Large intestine (tissue), 3 donors: ENCODE data around the gene LHX1. TPM values are rescaled to one million over a fixed set of nuclear protein-coding genes. Genes with fewer than 3 reads are reported as not detected.

Experiments used
- DNase-seq, 2 donors: peaks; one replicate each; pipeline versions ENCODE4 v3.0.0 to v3.0.0-alpha.2; 2013
- H3K27ac ChIP-seq: one replicate; pipeline ENCODE4 v1.5.1; 2013; ENCODE audit warnings: low read length
- H3K27me3 ChIP-seq: 2 replicates; pipeline ENCODE4 v1.6.1; 2013; ENCODE audit warnings: low read length; ENCODE audit not compliant: control insufficient read depth, insufficient read depth
- H3K36me3 ChIP-seq: 2 replicates; pipeline ENCODE4 v1.6.1; 2013; ENCODE audit warnings: low read length; ENCODE audit not compliant: control insufficient read depth, insufficient read depth
- H3K4me1 ChIP-seq: one replicate; pipeline ENCODE4 v1.6.1; 2013; ENCODE audit warnings: low read length; ENCODE audit not compliant: control insufficient read depth, insufficient read depth
- H3K4me3 ChIP-seq: one replicate; pipeline ENCODE4 v1.5.1; 2013; ENCODE audit warnings: low read length
- H3K9me3 ChIP-seq: one replicate; pipeline ENCODE4 v1.6.1; 2013; ENCODE audit warnings: mild to moderate bottlenecking, low read depth, low read length, moderate library complexity; ENCODE audit not compliant: control insufficient read depth
- WGBS: methylation state at CpG from one replicate; pipeline ENCODE4 v1.1.5; 2013; ENCODE audit warnings: low lambda C conversion rate; ENCODE audit not compliant: insufficient coverage; 5-methylcytosine and 5-hydroxymethylcytosine counted together
- polyA plus RNA-seq: library from polyadenylated mRNA; unstranded; fragments of 120-200 nt; gene quantifications from one replicate; pipeline ENCODE4 v1.2.1, GENCODE V29; 2013

Gene LHX1
- polyA plus RNA-seq, 1 donor = not detected

GRCh38 chr17:36922175-36922574 lies 15.1 kb upstream of the LHX1 start:
- Histone ChIP-seq H3K36me3 (no peaks in the 10 kb centered on the region), H3K9me3 (no peaks in the 10 kb centered on the region), H3K4me3 (no peak overlapping the region), H3K27ac (no peak overlapping the region), H3K4me1 (no peaks in the 10 kb centered on the region), H3K27me3 (peaks cover 23% of the 10 kb centered on the region)
- no peak for DNase-seq

- no peak for DNase-seq
- WGBS = 13% methylated on average over 1 of the region's 5 CpGs
- H3K9me3 ChIP-seq = no peaks in the 10 kb centered on the region
- H3K4me1 ChIP-seq = peaks cover 11% of the 10 kb centered on the region
- no peak overlapping the region for H3K27ac ChIP-seq
- no peak overlapping the region for H3K4me3 ChIP-seq
- peaks cover 40% of the 10 kb centered on the region for H3K27me3 ChIP-seq
- H3K36me3 ChIP-seq = no peaks in the 10 kb centered on the region
Observed at GRCh38 chr17:36923814-36924221, 13.5 kb upstream of the LHX1 start.

DNA sequence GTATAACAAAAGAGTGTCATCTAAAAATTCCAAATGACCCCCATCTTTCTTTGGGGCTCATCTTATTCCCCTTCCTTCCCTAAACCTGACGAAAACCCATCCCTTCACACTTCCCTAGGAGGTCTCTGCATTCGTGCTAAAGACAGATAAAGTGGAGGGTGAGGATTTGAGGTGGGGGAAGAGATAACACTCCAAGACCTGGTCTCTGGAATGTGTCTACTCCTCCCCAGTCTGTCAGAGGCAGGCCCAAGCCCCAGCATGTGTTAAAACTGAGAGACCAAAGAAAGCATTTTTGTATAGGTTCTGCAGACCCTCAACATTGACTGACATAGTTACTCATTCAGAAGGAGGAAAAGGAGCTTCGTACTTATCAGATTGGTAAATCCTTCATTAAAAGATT lies 11.0 kb upstream of the LHX1 start:
- Histone ChIP-seq H3K9me3 (no peaks in the 10 kb centered on the region), H3K4me1 (peaks cover 13% of the 10 kb centered on the region), H3K4me3 (no peak overlapping the region), H3K27me3 (peaks cover 50% of the 10 kb centered on the region), H3K27ac (no peak overlapping the region), H3K36me3 (no peaks in the 10 kb centered on the region)
- no CpG with 5 or more reads among the region's 3 CpGs for WGBS
- DNase-seq = no peak

DNA sequence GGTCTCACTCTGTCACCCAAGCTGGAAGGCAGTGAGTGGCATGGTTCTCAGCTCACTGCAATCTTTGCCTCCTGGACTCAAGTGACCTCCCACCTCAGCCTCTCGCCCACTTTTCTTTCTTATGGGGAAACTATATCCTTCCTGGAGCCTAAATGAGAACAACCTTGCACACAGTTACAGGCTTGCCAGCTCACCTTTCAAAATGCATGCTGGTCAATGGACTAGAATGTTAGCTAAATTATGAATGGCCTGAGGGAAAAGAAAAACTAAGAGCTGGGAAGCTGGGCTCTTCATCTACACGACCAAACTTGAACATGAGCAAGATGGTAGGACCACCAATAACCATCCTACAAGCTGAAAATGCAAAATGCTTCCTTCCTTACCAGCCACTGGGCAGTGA lies 10.6 kb upstream of the LHX1 start:
- H3K4me3 ChIP-seq = no peak overlapping the region
- H3K27me3 ChIP-seq = peaks cover 53% of the 10 kb centered on the region
- no CpG with 5 or more reads among the region's 2 CpGs for WGBS
- no peak for DNase-seq
- no peak overlapping the region for H3K27ac ChIP-seq
- H3K36me3 ChIP-seq = no peaks in the 10 kb centered on the region
- peaks cover 13% of the 10 kb centered on the region for H3K4me1 ChIP-seq
- H3K9me3 ChIP-seq = no peaks in the 10 kb centered on the region

- Histone ChIP-seq H3K36me3 (no peaks in the 10 kb centered on the region), H3K4me1 (peaks cover 26% of the 10 kb centered on the region), H3K27me3 (peaks cover 73% of the 10 kb centered on the region), H3K27ac (no peak overlapping the region), H3K4me3 (no peak overlapping the region), H3K9me3 (peaks cover 3% of the 10 kb centered on the region)
- WGBS = 100% methylated on average over 2 of the region's 13 CpGs
- peak in 1 of 2 donors; percentile 59 for DNase-seq
Observed at GRCh38 chr17:36928471-36929345, 8.6 kb upstream of the LHX1 start.

DNA sequence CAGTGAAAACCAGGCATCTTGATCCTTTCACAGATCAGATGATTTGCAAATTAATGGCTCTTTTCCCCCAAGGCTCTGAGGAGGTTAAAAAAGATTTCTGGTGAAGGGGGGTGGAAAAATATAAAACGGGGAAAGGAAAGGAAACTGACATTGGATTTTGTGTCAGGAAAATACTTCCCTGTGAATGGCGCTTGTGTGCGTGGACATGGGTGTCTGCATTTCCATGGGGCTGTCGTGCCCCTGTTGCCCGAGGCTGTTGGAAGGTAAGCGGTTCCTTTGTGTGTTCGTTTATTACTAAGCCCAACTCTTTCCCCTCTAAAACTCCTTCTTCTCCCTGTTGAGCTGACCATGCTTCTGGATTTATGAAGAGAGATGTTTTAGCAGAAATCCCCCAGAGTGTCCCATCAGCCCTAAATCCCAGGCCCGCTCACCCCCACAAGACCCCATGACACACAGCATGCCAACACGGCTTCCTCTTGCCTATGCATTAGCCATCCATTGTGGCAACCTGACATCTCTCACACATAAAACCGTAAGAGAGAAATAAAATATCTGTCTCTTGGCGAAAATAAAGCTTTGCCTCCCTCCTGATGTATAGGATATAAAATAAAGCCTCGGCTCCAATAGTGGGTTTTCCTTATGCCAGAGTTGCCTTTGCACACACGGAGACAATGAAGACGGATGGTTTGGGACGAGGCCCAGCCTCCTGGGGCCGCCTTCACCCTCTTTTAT lies 7.3 kb upstream of the LHX1 start:
- 60% methylated on average over 1 of the region's 16 CpGs for WGBS
- no peak for DNase-seq
- Histone ChIP-seq H3K36me3 (no peaks in the 10 kb centered on the region), H3K9me3 (peaks cover 14% of the 10 kb centered on the region), H3K4me3 (no peak overlapping the region), H3K27ac (no peak overlapping the region), H3K4me1 (peaks cover 34% of the 10 kb centered on the region), H3K27me3 (peaks cover 86% of the 10 kb centered on the region)

GRCh38 chr17:36930583-36930900 lies 6.7 kb upstream of the LHX1 start:
- Histone ChIP-seq H3K4me1 (peaks cover 39% of the 10 kb centered on the region), H3K36me3 (no peaks in the 10 kb centered on the region), H3K4me3 (no peak overlapping the region), H3K27ac (no peak overlapping the region), H3K9me3 (peaks cover 16% of the 10 kb centered on the region), H3K27me3 (peaks cover 91% of the 10 kb centered on the region)
- no peak for DNase-seq
- no CpG with 5 or more reads among the region's 1 CpG for WGBS

DNA sequence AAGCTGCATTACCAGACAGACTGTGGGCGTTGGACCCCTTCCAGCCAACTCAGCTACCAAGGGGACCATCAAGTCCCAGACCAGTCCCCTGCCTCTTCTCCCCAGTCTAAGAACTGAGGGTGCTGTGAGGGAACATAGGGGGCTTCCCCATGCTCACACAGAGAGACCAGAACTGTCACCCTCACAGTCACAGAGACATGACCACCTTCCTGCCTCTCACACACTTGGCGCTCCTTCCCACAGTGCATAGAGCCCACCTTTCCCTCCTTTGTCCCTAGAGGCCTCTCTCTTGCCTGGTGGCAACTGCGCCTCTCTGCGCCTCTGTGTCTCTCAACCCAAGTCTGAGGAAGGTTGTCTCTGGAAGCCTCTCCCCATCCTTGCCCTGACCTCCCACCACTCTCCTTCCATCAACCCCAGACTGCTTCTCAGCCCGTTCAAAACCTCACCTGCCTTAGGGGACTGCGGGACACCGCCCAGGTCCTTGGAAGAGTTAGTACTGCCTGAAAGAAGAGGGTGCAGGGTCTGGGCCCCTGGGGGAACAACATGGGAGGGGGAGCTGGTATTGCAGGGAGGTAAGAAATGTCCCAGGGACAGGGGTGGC lies 6.1 kb upstream of the LHX1 start:
- peaks cover 22% of the 10 kb centered on the region for H3K9me3 ChIP-seq
- DNase-seq = no peak
- H3K4me3 ChIP-seq = no peak overlapping the region
- no peaks in the 10 kb centered on the region for H3K36me3 ChIP-seq
- peaks cover 96% of the 10 kb centered on the region for H3K27me3 ChIP-seq
- no CpG with 5 or more reads among the region's 7 CpGs for WGBS
- peaks cover 46% of the 10 kb centered on the region for H3K4me1 ChIP-seq
- no peak overlapping the region for H3K27ac ChIP-seq

DNA sequence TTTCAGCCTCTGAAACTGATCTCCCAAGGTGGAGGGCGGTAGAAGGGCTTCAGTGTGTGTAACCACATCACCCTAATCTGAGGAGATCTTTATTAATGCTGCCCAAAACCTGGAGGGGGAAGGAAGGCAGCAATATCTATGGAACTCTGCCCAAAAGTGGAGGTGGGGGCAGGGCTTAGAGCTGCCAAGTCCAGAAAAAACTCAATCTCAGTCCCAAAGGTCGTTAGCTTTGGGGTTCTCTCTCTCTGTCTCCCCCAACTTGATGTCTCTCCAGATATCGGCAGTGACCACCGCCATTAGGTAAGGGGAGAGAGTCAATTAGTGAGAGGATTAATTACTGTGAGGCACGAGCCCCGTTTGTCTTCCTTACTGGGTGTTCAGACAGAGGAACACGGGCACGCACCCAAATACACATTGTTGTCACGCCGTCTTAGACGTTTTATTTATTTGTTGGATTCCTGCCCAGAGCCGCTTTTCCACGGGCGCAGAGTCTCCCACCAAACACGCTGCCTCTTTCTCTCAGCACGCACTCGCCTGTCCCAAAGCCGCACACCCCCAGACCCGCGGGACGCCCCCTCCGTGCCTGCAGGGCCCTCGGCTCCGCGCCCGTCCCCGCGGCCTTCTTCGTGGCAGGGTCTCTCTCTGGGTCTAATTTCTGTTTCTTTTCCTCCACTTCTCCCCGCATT lies 5.4 kb upstream of the LHX1 start:
- Histone ChIP-seq H3K4me1 (peaks cover 48% of the 10 kb centered on the region), H3K36me3 (no peaks in the 10 kb centered on the region), H3K27me3 (peaks cover 99% of the 10 kb centered on the region), H3K4me3 (no peak overlapping the region), H3K27ac (no peak overlapping the region), H3K9me3 (peaks cover 23% of the 10 kb centered on the region)
- DNase-seq = no peak
- 0% methylated on average over 4 of the region's 30 CpGs for WGBS

DNA sequence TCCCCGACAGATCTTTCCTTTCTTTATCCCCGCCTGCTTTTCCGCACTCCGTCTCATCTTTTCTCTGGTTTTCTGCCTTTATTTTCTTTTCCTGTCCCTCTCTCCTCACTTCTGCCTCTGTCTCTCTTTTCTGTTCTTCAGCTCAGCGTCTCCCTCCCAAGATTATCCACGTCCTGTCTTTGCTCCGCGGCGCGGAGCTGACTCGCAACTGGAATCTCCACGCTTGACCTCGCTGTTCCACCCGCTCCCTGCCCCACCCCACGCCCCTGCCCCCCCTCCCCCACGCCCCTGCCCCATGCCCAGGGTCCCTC lies 4.9 kb upstream of the LHX1 start:
- WGBS = 16% methylated on average over 4 of the region's 16 CpGs
- no peak for DNase-seq
- Histone ChIP-seq H3K27ac (no peak overlapping the region), H3K4me1 (peaks cover 52% of the 10 kb centered on the region), H3K36me3 (no peaks in the 10 kb centered on the region), H3K4me3 (no peak overlapping the region), H3K27me3 (peaks cover 99% of the 10 kb centered on the region), H3K9me3 (peaks cover 27% of the 10 kb centered on the region)
